ENCODE measurements around the gene KCNH3. TPM values are rescaled to one million over a fixed set of nuclear protein-coding genes. Genes with fewer than 3 reads are reported as not detected.

Gene KCNH3
- total and polyA plus RNA-seq, 2 of the 8 experiments (the other 6 are each of a cell fraction or from before 2014, with no cell fraction given), result 0.24 to 0.50 TPM

- no peak overlapping the region for H3K23ac ChIP-seq (ENCODE audit: insufficient read length)
- peaks cover 0 to 2% (median 0%) of the 10 kb centered on the region in 4 experiments; a peak in 1 of 8 replicates for H3K36me3 ChIP-seq (ENCODE audit: control insufficient read depth in 2 of 4, insufficient read depth in 4 of 4, low read length in 3 of 4)
- H3K56ac ChIP-seq (replicated peaks; ENCODE audit: insufficient read length, low read depth, low read length), result no peak overlapping the region
- FAIRE-seq (no peak), DNase-seq (ENCODE audit: low read depth in 1 of 2, low spot score in 2 of 2) (no peak)
- H2BK120ac ChIP-seq (replicated peaks; ENCODE audit: low read depth, low read length), result no peak overlapping the region
- no peak overlapping the region for H3K27ac ChIP-seq (ENCODE audit: low read depth, low read length)
- H2AFZ ChIP-seq (ENCODE audit: low read length), result no peak overlapping the region
- no peaks in the 10 kb centered on the region for H4K20me1 ChIP-seq (replicated peaks in 1 of 2; ENCODE audit: control insufficient read depth in 1 of 2, insufficient read depth in 2 of 2, low read length in 2 of 2)
- H3K14ac ChIP-seq (ENCODE audit: insufficient read length), result no peak overlapping the region
- H3K4me1 ChIP-seq (replicated peaks in 1 of 4; ENCODE audit: control insufficient read depth in 3 of 4, insufficient read depth in 4 of 4, low read length in 3 of 4), result peaks cover 0 to 4% (median under 1%) of the 10 kb centered on the region in 4 experiments; a peak in 2 of 7 replicates
- H3K9ac ChIP-seq (replicated peaks in 1 of 4; ENCODE audit: extremely low read depth in 1 of 4, low read depth in 3 of 4, low read length in 3 of 4), result no peak overlapping the region
- H3K18ac ChIP-seq (ENCODE audit: extremely low read depth, low read length), result no peak overlapping the region
- no peak overlapping the region for H4K5ac ChIP-seq (ENCODE audit: insufficient read length, low read depth, low read length)
- H2BK12ac ChIP-seq (ENCODE audit: low read depth, low read length), result no peak overlapping the region
- ChIA-PET POLR2A (ENCODE audit: partially characterized antibody) (interaction anchor here (0.6 kb wide), 1 partner anchor 19 kb away, joined by 3 read pairs; no protein-coding TSS in a partner anchor), CTCF (ENCODE audit: partially characterized antibody) (interaction anchor here (0.6 to 1.3 kb wide), 4 partner anchors 24 to 132 kb away, joined by 3 read pairs; no protein-coding TSS in a partner anchor)
- no peaks in the 10 kb centered on the region for H3K23me2 ChIP-seq (ENCODE audit: low read depth, low read length)
- 51% methylated on average over 4 of the region's 4 CpGs; no CpG with 5 or more reads in 1 of the 2 experiments for WGBS, 2 experiments (ENCODE audit: extremely low coverage in 1 of 2, insufficient coverage in 1 of 2, insufficient read length in 1 of 2, insufficient replicate concordance in 2 of 2, low coverage in 1 of 2, low lambda C conversion rate in 2 of 2, missing lambda C conversion rate in 1 of 2)
- no peak overlapping the region for H2BK20ac ChIP-seq (ENCODE audit: low read length)
- no peak overlapping the region for H4K8ac ChIP-seq (ENCODE audit: extremely low read depth, insufficient read depth, low read length)
- no peak overlapping the region for H3K4me2 ChIP-seq (ENCODE audit: insufficient read depth in 1 of 2, low read depth in 2 of 2, low read length in 2 of 2)
- no peak overlapping the region for H2AK5ac ChIP-seq (ENCODE audit: low read depth, low read length)
- H3K4ac ChIP-seq (replicated peaks; ENCODE audit: insufficient read length, low read depth, low read length), result no peak overlapping the region
- H3K9me3 ChIP-seq (ENCODE audit: insufficient read depth in 2 of 2, low read depth in 1 of 2, low read length in 1 of 2), result no peaks in the 10 kb centered on the region
- H4K91ac ChIP-seq (replicated peaks; ENCODE audit: insufficient read length, low read length), result no peak overlapping the region
- H3K27me3 ChIP-seq (replicated peaks in 1 of 4; ENCODE audit: control insufficient read depth in 3 of 4, extremely low read depth in 1 of 4, insufficient read depth in 3 of 4, low read length in 3 of 4), result no peaks in the 10 kb centered on the region
- H2BK5ac ChIP-seq (ENCODE audit: low read depth, low read length), result no peak overlapping the region
- no peak overlapping the region for H2BK15ac ChIP-seq (ENCODE audit: low read length)
- H3K79me2 ChIP-seq (ENCODE audit: control insufficient read depth in 1 of 2, insufficient read depth in 2 of 2, low read length in 2 of 2), result no peaks in the 10 kb centered on the region
- H3K4me3 ChIP-seq (ENCODE audit: extremely low read depth in 1 of 4, insufficient read depth in 2 of 4, low read depth in 3 of 4, low read length in 4 of 4), result no peak overlapping the region
- H3K79me1 ChIP-seq (ENCODE audit: low read depth, low read length), result no peaks in the 10 kb centered on the region
- TF ChIP-seq POLR2AphosphoS5 (IDR thresholded peaks at IDR 0.05; ENCODE audit: low read depth, low read length) (no peak), ZNF274 (IDR thresholded peaks at IDR 0.05; ENCODE audit: borderline replicate concordance, extremely low read depth, low read length) (no peak), CHD2 (IDR thresholded peaks at IDR 0.05; ENCODE audit: low read length) (no peak), SIRT6 (IDR thresholded peaks at IDR 0.05; ENCODE audit: low read length) (no peak), BCL11A (IDR thresholded peaks at IDR 0.05; ENCODE audit: low read depth in 2 of 2, low read length in 2 of 2) (no peak), HDAC2 (IDR thresholded peaks at IDR 0.05; ENCODE audit: borderline replicate concordance in 1 of 2, low read depth in 2 of 2, low read length in 2 of 2) (no peak), RXRA (IDR thresholded peaks at IDR 0.05; ENCODE audit: insufficient read depth, low read depth, low read length) (no peak), RAD21 (IDR thresholded peaks at IDR 0.05 in 1 of 2, conservative IDR thresholded peaks at IDR 0.05 in 1 of 2; ENCODE audit: low read depth in 2 of 2, low read length in 2 of 2) (no peak), TBP (IDR thresholded peaks at IDR 0.05; ENCODE audit: low read depth, low read length) (no peak), FOSL1 (IDR thresholded peaks at IDR 0.05; ENCODE audit: insufficient read depth, low read depth, low read length) (no peak), TEAD4 (IDR thresholded peaks at IDR 0.05; ENCODE audit: low read depth, low read length) (no peak)
- TF ChIP-seq, protein P1, sequence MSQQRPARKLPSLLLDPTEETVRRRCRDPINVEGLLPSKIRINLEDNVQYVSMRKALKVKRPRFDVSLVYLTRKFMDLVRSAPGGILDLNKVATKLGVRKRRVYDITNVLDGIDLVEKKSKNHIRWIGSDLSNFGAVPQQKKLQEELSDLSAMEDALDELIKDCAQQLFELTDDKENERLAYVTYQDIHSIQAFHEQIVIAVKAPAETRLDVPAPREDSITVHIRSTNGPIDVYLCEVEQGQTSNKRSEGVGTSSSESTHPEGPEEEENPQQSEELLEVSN (IDR thresholded peaks at IDR 0.05), result no peak
Measured at GRCh38 chr12:49489720-49490119, 49.1 kb upstream of the KCNH3 start.

Data from H1 (cell line).